Gastrocnemius medialis (tissue), 4 donors: ENCODE measurements around the gene CBX6. TPM values are rescaled to one million over a fixed set of nuclear protein-coding genes. Genes with fewer than 3 reads are reported as not detected.
A peak's percentile ranks its signal among the peaks of the same experiment; 100 is the strongest.

Experiments
- ATAC-seq, 2 donors: fragments of 150-250 bp; one replicate each; pipeline ENCODE4 v1.9.1; 2016
- DNase-seq, 2 donors: peaks; one replicate each; pipeline ENCODE4 v3.0.0-alpha.2; 2019
- H3K27ac ChIP-seq, 4 donors: fragments of 200-600 bp; sonication (generic); 1 replicate in 1 of 4; 2 replicates in 3 of 4; pipeline ENCODE4 v1.5.1; 2016 to 2018; ENCODE audit warnings: mild to moderate bottlenecking in 2 of 4, moderate library complexity in 1 of 4
- H3K27me3 ChIP-seq, 3 donors: fragments of 200-600 bp; sonication (generic) in 2 of 3; 1 replicate in 1 of 3; 2 replicates in 2 of 3; pipeline versions ENCODE4 v1.5.1 to v1.6.0; 2016 to 2019; ENCODE audit warnings: mild to moderate bottlenecking in 1 of 3, moderate library complexity in 1 of 3
- H3K36me3 ChIP-seq, 2 donors: fragments of 200-600 bp; sonication (generic) in 1 of 2; one replicate each; pipeline ENCODE4 v1.5.1; 2017 to 2018
- H3K4me1 ChIP-seq, 2 donors: fragments of 200-600 bp; sonication (generic) in 1 of 2; one replicate each; pipeline ENCODE4 v1.5.1; 2016 to 2017; ENCODE audit warnings: mild to moderate bottlenecking in 2 of 2
- H3K4me3 ChIP-seq, 4 donors: fragments of 200-600 bp; sonication (generic) in 3 of 4; 1 replicate in 1 of 4; 2 replicates in 3 of 4; pipeline ENCODE4 v1.5.1; 2016 to 2019; ENCODE audit warnings: mild to moderate bottlenecking in 2 of 4
- H3K9me3 ChIP-seq, 3 donors: fragments of 200-600 bp; sonication (generic) in 2 of 3; 1 replicate in 1 of 3; 2 replicates in 2 of 3; pipeline ENCODE4 v1.5.1; 2016 to 2019
- CTCF ChIP-seq, 5 experiments: fragments of 450-650 bp in 3 of 5; fragments of 200-600 bp in 2 of 5; sonication (generic) in 2 of 5; IDR thresholded peaks in 4 of 5; conservative IDR thresholded peaks in 1 of 5; 1 replicate in 4 of 5; 2 replicates in 1 of 5; pipeline ENCODE4 v1.5.1; 2016 to 2019; ENCODE audit warnings: antibody characterized with exemption in 5 of 5, mild to moderate bottlenecking in 3 of 5, moderate library complexity in 3 of 5
- POLR2A ChIP-seq, 2 donors: fragments of 450-650 bp; IDR thresholded peaks; one replicate each; pipeline ENCODE4 v1.6.1; 2017; ENCODE audit warnings: antibody characterized with exemption in 2 of 2, mild to moderate bottlenecking in 2 of 2, moderate library complexity in 2 of 2
- in situ Hi-C, 4 donors: fragments of 200-750 bp; cut with MboI; loops; one replicate each; pipeline versions ENCODE4 v1.15.0 to v1.8.0; 2017; ENCODE audit warnings: low sequenced_read_pairs in 4 of 4
- intact Hi-C: fragments of 100-400 bp; cut with DNase I; formaldehyde crosslinking; loops from one replicate; pipeline ENCODE4 v1.15.1; 2023; ENCODE audit warnings: low total_unique reads
- total RNA-seq, 4 donors: library from RNA; depleted of rRNA; stranded (reverse); fragments of >200 nt; gene quantifications; one replicate each; pipeline versions ENCODE4 v1.1.0 to v1.2.3, GENCODE V29; 2016

Gene CBX6
- total RNA-seq, 4 donors from 2014 or later: 8.4 to 21.5 (median 17.7) TPM

GRCh38 chr22:38874529-38875222 is 2.7 kb upstream of the CBX6 start:
- intact Hi-C loops: loop anchor here (5.0 to 10.0 kb wide), 5 partner anchors 108 to 363 kb away; partner anchors contain the start of genes APOBEC3B and GTPBP1
- in situ Hi-C loops: loop anchor here in 1 of 4 donors (10.0 kb wide), 1 partner anchor 250 kb away; no protein-coding TSS in a partner anchor
- Histone ChIP-seq H3K27ac (no peak overlapping the region), H3K36me3 (no peaks in the 10 kb centered on the region), H3K27me3 (no peaks in the 10 kb centered on the region), H3K9me3 (no peaks in the 10 kb centered on the region), H3K4me3 (no peak overlapping the region), H3K4me1 (peaks cover 12 to 21% of the 10 kb centered on the region in 2 donors)
- DNase-seq (no peak), ATAC-seq (no peak)
- TF ChIP-seq POLR2A (IDR thresholded peaks at IDR 0.05) (no peak), CTCF (IDR thresholded peaks at IDR 0.05 in 4 of 5, conservative IDR thresholded peaks at IDR 0.05 in 1 of 5) (no peak)

GRCh38 chr22:38873469-38874411 is 1.7 kb upstream of the CBX6 start:
- intact Hi-C loops (loop anchor here (5.0 to 10.0 kb wide), 5 partner anchors 109 to 364 kb away; partner anchors contain the start of genes APOBEC3B and GTPBP1), in situ Hi-C loops (loop anchor here in 1 of 4 donors (10.0 kb wide), 1 partner anchor 251 kb away; no protein-coding TSS in a partner anchor)
- TF ChIP-seq CTCF (IDR thresholded peaks at IDR 0.05 in 4 of 5, conservative IDR thresholded peaks at IDR 0.05 in 1 of 5): no peak
- no peak for TF ChIP-seq POLR2A (IDR thresholded peaks at IDR 0.05)
- Histone ChIP-seq H3K9me3 (no peaks in the 10 kb centered on the region), H3K27ac (peak overlapping the region; percentile 86 to 99 (median 97)), H3K36me3 (no peaks in the 10 kb centered on the region), H3K4me3 (peak overlapping the region; percentile 77 to 98 (median 90)), H3K27me3 (no peaks in the 10 kb centered on the region), H3K4me1 (peaks cover 12 to 30% of the 10 kb centered on the region in 2 donors)
- ATAC-seq (no peak), DNase-seq (no peak)

GRCh38 chr22:38872831-38873248 is 824 bp upstream of the CBX6 start:
- Histone ChIP-seq H3K4me3 (peak overlapping the region; percentile 77 to 98 (median 90)), H3K27ac (peak overlapping the region; percentile 86 to 99 (median 97)), H3K27me3 (no peaks in the 10 kb centered on the region), H3K4me1 (peaks cover 12 to 32% of the 10 kb centered on the region in 2 donors), H3K9me3 (no peaks in the 10 kb centered on the region), H3K36me3 (no peaks in the 10 kb centered on the region)
- in situ Hi-C loops: loop anchor here in 1 of 4 donors (10.0 kb wide), 1 partner anchor 252 kb away; no protein-coding TSS in a partner anchor
- DNase-seq (peak; percentile 38 to 44), ATAC-seq (peak; percentile 23 to 25)
- intact Hi-C loops: loop anchor here (1.0 to 10.0 kb wide), 8 partner anchors 54 to 446 kb away; partner anchors contain the start of genes APOBEC3B, CBX7, GTPBP1 and RPL3
- no peak for TF ChIP-seq CTCF (IDR thresholded peaks at IDR 0.05 in 4 of 5, conservative IDR thresholded peaks at IDR 0.05 in 1 of 5)
- TF ChIP-seq POLR2A (IDR thresholded peaks at IDR 0.05): no peak

GRCh38 chr22:38871360-38872171 is 450 bp downstream of the CBX6 start:
- H3K36me3 ChIP-seq: peaks cover 0 to under 1% of the 10 kb centered on the region in 2 donors
- intact Hi-C loops (loop anchor here (1.0 to 10.0 kb wide), 8 partner anchors 56 to 448 kb away; partner anchors contain the start of genes APOBEC3B, CBX7, GTPBP1 and RPL3), in situ Hi-C loops (loop anchor here in 1 of 4 donors (10.0 kb wide), 1 partner anchor 253 kb away; no protein-coding TSS in a partner anchor)
- TF ChIP-seq POLR2A (IDR thresholded peaks at IDR 0.05) (no peak), CTCF (IDR thresholded peaks at IDR 0.05 in 4 of 5, conservative IDR thresholded peaks at IDR 0.05 in 1 of 5) (no peak)
- H3K9me3 ChIP-seq: no peaks in the 10 kb centered on the region
- peak overlapping the region; percentile 56 to 98 (median 86) for H3K4me3 ChIP-seq
- H3K27ac ChIP-seq: peak overlapping the region; percentile 72 to 99 (median 97)
- peak; percentile 29 to 30 for ATAC-seq
- no peaks in the 10 kb centered on the region for H3K27me3 ChIP-seq
- no peak for DNase-seq
- peaks cover 12 to 32% of the 10 kb centered on the region in 2 donors for H3K4me1 ChIP-seq
